KMS-11 (cell line): ENCODE measurements around the gene PLD1.

Source experiments
- H2AFZ ChIP-seq: fragments of 200-600 bp; sonication (generic); 2 replicates; pipeline ENCODE4 v1.6.1; 2016; ENCODE audit warnings: antibody characterized with exemption, mixed run types, low read depth
- H3K27ac ChIP-seq: fragments of 200-600 bp; sonication (generic); 2 replicates; pipeline ENCODE4 v1.6.1; 2016; ENCODE audit warnings: mild to moderate bottlenecking, mixed run types
- H3K27me3 ChIP-seq: fragments of 200-600 bp; sonication (generic); 2 replicates; pipeline ENCODE4 v1.6.1; 2017; ENCODE audit warnings: mild to moderate bottlenecking, low read depth, mixed run types, moderate library complexity; ENCODE audit not compliant: insufficient read depth
- H3K36me3 ChIP-seq: fragments of 200-600 bp; sonication (generic); 2 replicates; pipeline ENCODE4 v1.6.1; 2017; ENCODE audit warnings: mild to moderate bottlenecking, mixed run types; ENCODE audit not compliant: insufficient read depth
- H3K4me1 ChIP-seq: fragments of 200-600 bp; sonication (generic); 2 replicates; pipeline ENCODE4 v1.6.1; 2016; ENCODE audit warnings: mild to moderate bottlenecking, low read depth, mixed run types; ENCODE audit not compliant: poor library complexity, severe bottlenecking
- H3K4me2 ChIP-seq: fragments of 200-600 bp; sonication (generic); 2 replicates; pipeline ENCODE4 v1.7.0; 2016; ENCODE audit warnings: mild to moderate bottlenecking, mixed run types
- H3K4me3 ChIP-seq: fragments of 200-600 bp; sonication (generic); IDR thresholded peaks from 2 replicates; pipeline ENCODE4 v1.6.1; 2017; ENCODE audit warnings: low read depth, low read length, mixed read lengths; ENCODE audit not compliant: insufficient read depth
- H3K79me2 ChIP-seq: fragments of 200-600 bp; sonication (generic); 2 replicates; pipeline ENCODE4 v1.6.1; 2016; ENCODE audit warnings: low read depth, mixed run types; ENCODE audit not compliant: insufficient read depth
- H3K9ac ChIP-seq: fragments of 200-600 bp; sonication (generic); 2 replicates; pipeline ENCODE4 v1.6.1; 2016; ENCODE audit warnings: mild to moderate bottlenecking, mixed run types
- H4K20me1 ChIP-seq: fragments of 200-600 bp; sonication (generic); 2 replicates; pipeline ENCODE4 v1.6.1; 2016; ENCODE audit warnings: mild to moderate bottlenecking, mixed run types; ENCODE audit not compliant: insufficient read depth
- TF ChIP-seq, protein P1 (sequence below): fragments of 200-600 bp; sonication (generic); conservative IDR thresholded peaks from 2 replicates; pipeline ENCODE4 v1.6.1; 2017; ENCODE audit warnings: low read depth, mild to moderate bottlenecking, antibody characterized with exemption, low read length, moderate library complexity, mixed read lengths

PLD1 gene

DNA sequence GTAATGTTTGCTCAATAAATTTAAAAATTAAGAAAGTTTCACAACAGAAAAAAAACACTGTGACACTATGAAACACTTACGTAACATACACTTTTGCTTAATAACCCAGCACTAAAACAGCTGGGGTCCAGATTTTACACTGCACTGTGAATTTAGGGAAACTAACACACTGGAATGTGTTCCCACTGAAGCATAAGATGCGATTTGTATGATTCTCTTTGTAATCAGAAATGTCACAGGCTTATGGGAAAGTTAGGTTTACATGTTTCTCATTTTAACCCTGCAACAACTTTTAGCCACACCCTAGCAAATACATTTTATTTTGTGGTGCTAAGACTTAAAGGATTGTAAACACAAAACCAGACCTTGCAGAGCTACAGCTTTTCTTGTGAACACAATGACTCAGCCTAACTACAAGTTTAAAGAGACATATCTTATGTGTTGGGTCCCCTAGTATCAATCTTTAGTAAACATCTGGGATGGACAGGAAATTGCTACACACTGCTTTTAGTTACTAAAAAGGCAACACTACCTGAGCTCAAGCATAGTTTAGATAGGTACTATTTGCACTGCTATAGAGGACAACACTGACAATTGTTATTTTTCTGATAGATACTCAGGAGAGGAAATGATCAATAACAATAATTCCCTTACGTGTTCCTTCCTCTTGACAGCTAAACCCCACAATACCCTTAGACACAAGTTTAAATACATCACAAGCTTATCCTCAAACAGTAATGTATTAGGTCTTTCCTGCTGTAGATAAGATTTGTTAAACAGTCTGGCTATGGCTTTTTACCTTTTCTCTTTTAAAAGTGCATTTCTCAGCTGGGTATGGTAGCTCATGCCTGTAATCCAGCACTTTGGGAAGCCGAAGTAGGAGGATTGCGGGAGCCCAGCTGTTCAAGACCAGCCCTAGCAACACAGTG, 3.8 kb downstream of the PLD1 start:
- Histone ChIP-seq H2AFZ (no peak overlapping the region), H3K4me1 (peaks cover 4% of the 10 kb centered on the region)

DNA sequence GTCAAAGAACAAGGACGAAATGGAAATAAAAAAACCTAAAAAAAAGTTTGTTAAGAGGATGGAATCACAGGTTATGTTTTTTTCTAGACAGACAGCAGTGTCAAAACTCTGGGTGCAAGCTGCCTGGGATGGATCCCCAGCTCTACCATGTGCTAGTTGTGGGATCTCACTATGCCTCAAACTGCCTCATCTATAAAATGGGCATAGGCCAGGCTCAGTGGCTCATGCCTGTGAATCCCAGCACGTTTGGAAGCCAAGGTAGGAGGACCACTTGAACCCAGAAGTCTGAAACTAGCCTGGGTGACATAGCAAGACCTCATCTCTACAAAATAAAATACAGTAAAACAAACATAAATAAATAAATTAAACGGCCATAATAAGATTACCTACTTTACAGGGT, 4.6 kb downstream of the PLD1 start:
- no peaks in the 10 kb centered on the region for H4K20me1 ChIP-seq
- TF ChIP-seq, protein P1, sequence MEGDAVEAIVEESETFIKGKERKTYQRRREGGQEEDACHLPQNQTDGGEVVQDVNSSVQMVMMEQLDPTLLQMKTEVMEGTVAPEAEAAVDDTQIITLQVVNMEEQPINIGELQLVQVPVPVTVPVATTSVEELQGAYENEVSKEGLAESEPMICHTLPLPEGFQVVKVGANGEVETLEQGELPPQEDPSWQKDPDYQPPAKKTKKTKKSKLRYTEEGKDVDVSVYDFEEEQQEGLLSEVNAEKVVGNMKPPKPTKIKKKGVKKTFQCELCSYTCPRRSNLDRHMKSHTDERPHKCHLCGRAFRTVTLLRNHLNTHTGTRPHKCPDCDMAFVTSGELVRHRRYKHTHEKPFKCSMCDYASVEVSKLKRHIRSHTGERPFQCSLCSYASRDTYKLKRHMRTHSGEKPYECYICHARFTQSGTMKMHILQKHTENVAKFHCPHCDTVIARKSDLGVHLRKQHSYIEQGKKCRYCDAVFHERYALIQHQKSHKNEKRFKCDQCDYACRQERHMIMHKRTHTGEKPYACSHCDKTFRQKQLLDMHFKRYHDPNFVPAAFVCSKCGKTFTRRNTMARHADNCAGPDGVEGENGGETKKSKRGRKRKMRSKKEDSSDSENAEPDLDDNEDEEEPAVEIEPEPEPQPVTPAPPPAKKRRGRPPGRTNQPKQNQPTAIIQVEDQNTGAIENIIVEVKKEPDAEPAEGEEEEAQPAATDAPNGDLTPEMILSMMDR = no peak
- H3K4me1 ChIP-seq = peaks cover 4% of the 10 kb centered on the region
- H3K4me2 ChIP-seq = no peak overlapping the region
- no peaks in the 10 kb centered on the region for H3K27me3 ChIP-seq
- no peak overlapping the region for H2AFZ ChIP-seq
- no peak overlapping the region for H3K27ac ChIP-seq
- no peaks in the 10 kb centered on the region for H3K79me2 ChIP-seq
- H3K9ac ChIP-seq = no peak overlapping the region
- no peaks in the 10 kb centered on the region for H3K36me3 ChIP-seq
- H3K4me3 ChIP-seq = no peak overlapping the region

More for the DNA sequence above, 3.8 kb downstream of the PLD1 start:
- no peaks in the 10 kb centered on the region for H3K27me3 ChIP-seq
- H3K4me2 ChIP-seq = no peak overlapping the region
- H4K20me1 ChIP-seq = no peaks in the 10 kb centered on the region
- H3K27ac ChIP-seq = no peak overlapping the region
- H3K79me2 ChIP-seq = no peaks in the 10 kb centered on the region
- H3K9ac ChIP-seq = no peak overlapping the region
- TF ChIP-seq, protein P1 = no peak
- no peak overlapping the region for H3K4me3 ChIP-seq
- no peaks in the 10 kb centered on the region for H3K36me3 ChIP-seq

DNA sequence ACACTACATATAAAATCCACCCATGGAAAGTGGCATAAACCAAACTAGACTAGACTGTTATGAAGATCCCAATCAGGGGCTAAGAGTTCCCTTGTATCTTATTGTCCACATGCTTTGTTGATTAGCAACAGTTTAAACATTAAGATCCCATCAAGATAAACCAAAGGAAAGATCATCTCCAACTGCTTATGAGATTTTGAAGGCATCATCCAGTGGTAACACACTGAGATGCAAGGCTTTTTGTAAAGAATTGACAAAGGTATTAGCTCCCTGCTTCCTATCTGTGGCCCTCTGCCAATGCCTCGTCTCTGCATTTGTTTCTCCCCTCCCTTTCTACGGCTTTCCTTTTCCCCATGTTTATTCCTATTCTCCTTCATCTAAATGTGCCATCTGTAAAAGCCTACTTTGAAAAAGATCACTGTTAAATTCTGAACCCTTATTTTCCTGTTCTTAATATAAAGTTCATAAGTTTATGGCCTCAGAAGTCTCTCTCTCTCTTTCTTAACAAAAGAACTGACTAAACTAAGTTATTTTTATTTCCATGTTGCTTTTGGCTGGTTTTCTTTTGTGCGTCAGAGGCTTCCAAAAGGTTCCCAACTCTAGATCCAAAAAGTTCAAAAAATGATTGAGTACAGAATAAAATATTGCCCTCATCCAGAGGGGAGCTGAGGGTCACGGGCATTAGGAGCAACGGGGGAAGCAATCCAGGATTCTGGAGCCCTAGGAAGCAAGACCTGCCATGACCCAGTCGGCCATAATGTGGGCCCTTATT, 5.5 kb downstream of the PLD1 start:
- Histone ChIP-seq H2AFZ (no peak overlapping the region), H3K4me2 (no peak overlapping the region), H3K4me1 (peaks cover 4% of the 10 kb centered on the region), H4K20me1 (no peaks in the 10 kb centered on the region), H3K79me2 (no peaks in the 10 kb centered on the region), H3K27me3 (no peaks in the 10 kb centered on the region), H3K36me3 (no peaks in the 10 kb centered on the region), H3K9ac (no peak overlapping the region), H3K4me3 (no peak overlapping the region), H3K27ac (no peak overlapping the region)
- TF ChIP-seq, protein P1 = no peak

DNA sequence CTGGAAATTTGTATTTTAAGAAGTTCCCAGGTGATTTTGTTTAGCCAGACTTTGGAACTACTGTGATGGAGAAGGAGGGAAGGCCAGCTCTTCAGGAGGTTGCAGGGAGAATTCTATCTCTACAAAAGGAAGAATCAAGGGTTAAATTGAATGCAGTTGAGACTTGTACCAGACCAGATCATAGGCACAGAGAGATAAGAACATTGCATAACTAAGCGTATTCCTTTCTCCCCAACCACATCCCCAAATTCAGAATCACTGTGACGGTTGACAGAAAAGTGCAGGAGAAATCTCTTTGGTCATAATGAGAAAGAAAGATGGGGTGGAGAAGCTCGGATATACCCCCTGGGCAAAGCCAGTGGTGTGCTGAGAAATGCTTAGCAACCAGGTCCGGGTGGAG, 7.2 kb downstream of the PLD1 start:
- Histone ChIP-seq H3K27ac (no peak overlapping the region), H3K9ac (no peak overlapping the region), H3K27me3 (no peaks in the 10 kb centered on the region), H3K4me3 (no peak overlapping the region), H4K20me1 (no peaks in the 10 kb centered on the region), H3K36me3 (no peaks in the 10 kb centered on the region), H2AFZ (no peak overlapping the region), H3K4me1 (no peaks in the 10 kb centered on the region), H3K79me2 (no peaks in the 10 kb centered on the region), H3K4me2 (no peak overlapping the region)
- TF ChIP-seq, protein P1 = no peak
